Activated CD8-positive, alpha-beta memory T cell treated with anti-CD3 and anti-CD28 coated beads, Interleukin-2, amount 50 U/mL, for 1 hour (primary cell): ENCODE data around the gene NEK3.
"Not testable (repeated sequence)": the region's sequence is repeated elsewhere in the genome, so short reads cannot be mapped to it uniquely, and the experiment has no call there.

ENCODE experiments used
- DNase-seq: peaks from one replicate; pipeline ENCODE4 v3.0.0-alpha.2; 2020; ENCODE audit errors: extremely low read depth

NEK3 gene

GRCh38 chr13:52159159-52159982, at the start of gene NEK3:
TSS of gene NEK3 (minus strand) at chr13:52159597. CDS start at chr13:52156191, 3,406 bp downstream.
- DNase-seq = peak; percentile 4

- not testable (repeated sequence) for DNase-seq
Measured at GRCh38 chr13:52208384-52208783, 49.0 kb upstream of the NEK3 start.

GRCh38 chr13:52207896-52208295, 48.5 kb upstream of the NEK3 start:
- not testable (repeated sequence) for DNase-seq

GRCh38 chr13:52207337-52207736, 47.9 kb upstream of the NEK3 start:
- not testable (repeated sequence) for DNase-seq

GRCh38 chr13:52204546-52204945, 45.1 kb upstream of the NEK3 start:
- DNase-seq = not testable (repeated sequence)

- not testable (repeated sequence) for DNase-seq
Measured at GRCh38 chr13:52203864-52204263, 44.5 kb upstream of the NEK3 start.

GRCh38 chr13:52202506-52202905, 43.1 kb upstream of the NEK3 start:
- not testable (repeated sequence) for DNase-seq

GRCh38 chr13:52201439-52202193, 42.2 kb upstream of the NEK3 start:
- DNase-seq = not testable (repeated sequence)

GRCh38 chr13:52195401-52195837, 36.0 kb upstream of the NEK3 start:
- DNase-seq = peak; percentile 46

- DNase-seq = peak; percentile 69
Measured at GRCh38 chr13:52194184-52194868, 34.9 kb upstream of the NEK3 start.

- DNase-seq = not testable (repeated sequence)
Measured at GRCh38 chr13:52193587-52194183, 34.3 kb upstream of the NEK3 start.

GRCh38 chr13:52187424-52188187, 28.2 kb upstream of the NEK3 start:
- not testable (repeated sequence) for DNase-seq

- DNase-seq = no peak
Measured at GRCh38 chr13:52187029-52187423, 27.6 kb upstream of the NEK3 start.

GRCh38 chr13:52181316-52181954, 22.0 kb upstream of the NEK3 start:
- DNase-seq = not testable (repeated sequence)

- no peak for DNase-seq
Measured at GRCh38 chr13:52179925-52180324, 20.5 kb upstream of the NEK3 start.

- no peak for DNase-seq
Measured at GRCh38 chr13:52177276-52177675, 17.9 kb upstream of the NEK3 start.

- DNase-seq = not testable (repeated sequence)
Measured at GRCh38 chr13:52173970-52174369, 14.6 kb upstream of the NEK3 start.

- no peak for DNase-seq
Measured at GRCh38 chr13:52173373-52173772, 14.0 kb upstream of the NEK3 start.

GRCh38 chr13:52171686-52172085, 12.3 kb upstream of the NEK3 start:
- DNase-seq = not testable (repeated sequence)

GRCh38 chr13:52170828-52171391, 11.5 kb upstream of the NEK3 start:
- not testable (repeated sequence) for DNase-seq
